K562 (cell line): ENCODE data around the gene DUSP9. TPM values are rescaled to one million over a fixed set of nuclear protein-coding genes. Genes with fewer than 3 reads are reported as not detected.
A peak's percentile ranks its signal among the peaks of the same experiment; 100 is the strongest.

Experiments
- GABPB2 ChIP-seq: fragments of 250-450 bp; sonication (Bioruptor Pico); conservative IDR thresholded peaks from 2 replicates; pipeline ENCODE4 v1.5.1; 2021; ENCODE audit warnings: mild to moderate bottlenecking
- PHF8 ChIP-seq: fragments of 200-600 bp; sonication (generic); IDR thresholded peaks from 2 replicates; pipeline ENCODE4 v1.6.1; 2012; ENCODE audit warnings: mixed run types, mild to moderate bottlenecking, inconsistent platforms, low read length, moderate library complexity, borderline replicate concordance
- POLR2A ChIP-seq: fragments of 450-650 bp; conservative IDR thresholded peaks from 2 replicates; pipeline ENCODE4 v1.6.1; 2016
- RCOR1 ChIP-seq, 2 experiments: IDR thresholded peaks; 2 replicates each; pipeline ENCODE4 v1.6.1; 2012; ENCODE audit warnings: low read depth in 2 of 2, low read length in 2 of 2, borderline replicate concordance in 1 of 2, improper control_type of control experiment in 1 of 2
- TAF9B ChIP-seq: fragments of 450-650 bp; IDR thresholded peaks from 2 replicates; pipeline ENCODE4 v1.6.1; 2018; ENCODE audit warnings: mild to moderate bottlenecking; ENCODE audit not compliant: partially characterized antibody
- ZNF23 ChIP-seq: fragments of 250-450 bp; sonication (Bioruptor Pico); IDR thresholded peaks from 2 replicates; pipeline ENCODE4 v1.4.0; 2020; ENCODE audit warnings: mild to moderate bottlenecking
- ZNF408 ChIP-seq: fragments of 250-450 bp; sonication (Bioruptor Pico); IDR thresholded peaks from 2 replicates; pipeline ENCODE4 v1.4.0; 2020; ENCODE audit warnings: low read depth, mild to moderate bottlenecking, moderate library complexity
- ZNF696 ChIP-seq: fragments of 250-450 bp; sonication (Bioruptor Pico); conservative IDR thresholded peaks from 2 replicates; pipeline ENCODE4 v1.4.0; 2020; ENCODE audit warnings: mild to moderate bottlenecking, moderate library complexity
- polyA plus RNA-seq, 8 experiments: library from polyadenylated mRNA; depleted of rRNA in 4 of 8; stranded (reverse) in 5 of 8; unstranded in 3 of 8; fragments of >200 nt; fragmentation: Nextera tagmentation in 2 of 8; fragmentation: Illumina TruSeq in 1 of 8; extraction: Ambion mirVana in 2 of 8; extraction: Trizol in 1 of 8; gene quantifications; 2 replicates each; pipeline versions ENCODE4 v1.2.1 to v1.2.3, GENCODE V29; 2011 to 2014; ENCODE audit warnings: inconsistent platforms in 1 of 8, missing spikeins in 1 of 8
- total RNA-seq, 7 experiments: library from RNA; depleted of rRNA in 6 of 7; stranded (reverse); fragments of >200 nt in 6 of 7; fragmentation: Illumina TruSeq in 2 of 7; extraction: Trizol in 2 of 7; gene quantifications; 2 replicates each; pipeline versions ENCODE4 v1.2.1 to v1.2.3, GENCODE V29; 2011 to 2021; ENCODE audit warnings: low replicate concordance in 1 of 7
- TF ChIP-seq, protein P1 (sequence below): fragments of 450-650 bp; IDR thresholded peaks from 2 replicates; pipeline ENCODE4 v1.6.1; 2016; ENCODE audit warnings: mild to moderate bottlenecking, moderate library complexity
- TF ChIP-seq, protein P2 (sequence below): sonication (generic); formaldehyde crosslinking; IDR thresholded peaks from 2 replicates; pipeline ENCODE4 v1.8.1; 2023; ENCODE audit warnings: mild to moderate bottlenecking, missing genetic modification reagents, moderate library complexity
- TF ChIP-seq, protein P3 (sequence below): fragments of 450-650 bp; IDR thresholded peaks from 2 replicates; pipeline ENCODE4 v1.6.1; 2014; ENCODE audit warnings: low read depth, mild to moderate bottlenecking, moderate library complexity, borderline replicate concordance
- TF ChIP-seq, protein P4 (sequence below): fragments of 200-400 bp; formaldehyde crosslinking; IDR thresholded peaks from 2 replicates; pipeline ENCODE4 v1.6.1; 2017; ENCODE audit warnings: mild to moderate bottlenecking, low read depth, low read length, moderate library complexity

The DUSP9 gene
- total and polyA plus RNA-seq, 9 of the 15 experiments (the other 6 are each of a cell fraction or from before 2014, with no cell fraction given): 0.11 to 14.1 (median 5.5) TPM

DNA sequence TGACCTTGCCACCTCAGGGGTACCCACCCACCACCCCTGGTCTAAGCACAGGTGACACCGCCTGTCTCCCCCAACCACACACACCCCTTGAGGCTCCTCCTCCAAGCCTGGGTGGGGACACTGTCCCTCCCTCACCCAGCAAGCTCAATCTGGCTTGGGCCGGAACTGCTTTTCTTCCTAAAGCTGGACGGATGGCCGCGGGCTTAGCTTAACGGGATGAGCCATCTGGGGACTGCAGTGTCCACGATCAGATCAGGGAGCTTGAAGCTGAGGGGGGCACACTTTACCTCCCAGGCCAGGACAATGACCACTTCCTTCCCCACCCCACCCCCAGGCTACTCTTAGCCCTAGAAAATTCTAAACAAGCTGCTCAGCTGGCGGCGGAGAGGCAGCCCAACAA, 39.7 kb downstream of the DUSP9 start (continued):
- no peak for TF ChIP-seq GABPB2 (CRISPR knock-in tag)
- peak; percentile 26; the same call in 1 of the 2 replicates for TF ChIP-seq POLR2A
- TF ChIP-seq, protein P1, sequence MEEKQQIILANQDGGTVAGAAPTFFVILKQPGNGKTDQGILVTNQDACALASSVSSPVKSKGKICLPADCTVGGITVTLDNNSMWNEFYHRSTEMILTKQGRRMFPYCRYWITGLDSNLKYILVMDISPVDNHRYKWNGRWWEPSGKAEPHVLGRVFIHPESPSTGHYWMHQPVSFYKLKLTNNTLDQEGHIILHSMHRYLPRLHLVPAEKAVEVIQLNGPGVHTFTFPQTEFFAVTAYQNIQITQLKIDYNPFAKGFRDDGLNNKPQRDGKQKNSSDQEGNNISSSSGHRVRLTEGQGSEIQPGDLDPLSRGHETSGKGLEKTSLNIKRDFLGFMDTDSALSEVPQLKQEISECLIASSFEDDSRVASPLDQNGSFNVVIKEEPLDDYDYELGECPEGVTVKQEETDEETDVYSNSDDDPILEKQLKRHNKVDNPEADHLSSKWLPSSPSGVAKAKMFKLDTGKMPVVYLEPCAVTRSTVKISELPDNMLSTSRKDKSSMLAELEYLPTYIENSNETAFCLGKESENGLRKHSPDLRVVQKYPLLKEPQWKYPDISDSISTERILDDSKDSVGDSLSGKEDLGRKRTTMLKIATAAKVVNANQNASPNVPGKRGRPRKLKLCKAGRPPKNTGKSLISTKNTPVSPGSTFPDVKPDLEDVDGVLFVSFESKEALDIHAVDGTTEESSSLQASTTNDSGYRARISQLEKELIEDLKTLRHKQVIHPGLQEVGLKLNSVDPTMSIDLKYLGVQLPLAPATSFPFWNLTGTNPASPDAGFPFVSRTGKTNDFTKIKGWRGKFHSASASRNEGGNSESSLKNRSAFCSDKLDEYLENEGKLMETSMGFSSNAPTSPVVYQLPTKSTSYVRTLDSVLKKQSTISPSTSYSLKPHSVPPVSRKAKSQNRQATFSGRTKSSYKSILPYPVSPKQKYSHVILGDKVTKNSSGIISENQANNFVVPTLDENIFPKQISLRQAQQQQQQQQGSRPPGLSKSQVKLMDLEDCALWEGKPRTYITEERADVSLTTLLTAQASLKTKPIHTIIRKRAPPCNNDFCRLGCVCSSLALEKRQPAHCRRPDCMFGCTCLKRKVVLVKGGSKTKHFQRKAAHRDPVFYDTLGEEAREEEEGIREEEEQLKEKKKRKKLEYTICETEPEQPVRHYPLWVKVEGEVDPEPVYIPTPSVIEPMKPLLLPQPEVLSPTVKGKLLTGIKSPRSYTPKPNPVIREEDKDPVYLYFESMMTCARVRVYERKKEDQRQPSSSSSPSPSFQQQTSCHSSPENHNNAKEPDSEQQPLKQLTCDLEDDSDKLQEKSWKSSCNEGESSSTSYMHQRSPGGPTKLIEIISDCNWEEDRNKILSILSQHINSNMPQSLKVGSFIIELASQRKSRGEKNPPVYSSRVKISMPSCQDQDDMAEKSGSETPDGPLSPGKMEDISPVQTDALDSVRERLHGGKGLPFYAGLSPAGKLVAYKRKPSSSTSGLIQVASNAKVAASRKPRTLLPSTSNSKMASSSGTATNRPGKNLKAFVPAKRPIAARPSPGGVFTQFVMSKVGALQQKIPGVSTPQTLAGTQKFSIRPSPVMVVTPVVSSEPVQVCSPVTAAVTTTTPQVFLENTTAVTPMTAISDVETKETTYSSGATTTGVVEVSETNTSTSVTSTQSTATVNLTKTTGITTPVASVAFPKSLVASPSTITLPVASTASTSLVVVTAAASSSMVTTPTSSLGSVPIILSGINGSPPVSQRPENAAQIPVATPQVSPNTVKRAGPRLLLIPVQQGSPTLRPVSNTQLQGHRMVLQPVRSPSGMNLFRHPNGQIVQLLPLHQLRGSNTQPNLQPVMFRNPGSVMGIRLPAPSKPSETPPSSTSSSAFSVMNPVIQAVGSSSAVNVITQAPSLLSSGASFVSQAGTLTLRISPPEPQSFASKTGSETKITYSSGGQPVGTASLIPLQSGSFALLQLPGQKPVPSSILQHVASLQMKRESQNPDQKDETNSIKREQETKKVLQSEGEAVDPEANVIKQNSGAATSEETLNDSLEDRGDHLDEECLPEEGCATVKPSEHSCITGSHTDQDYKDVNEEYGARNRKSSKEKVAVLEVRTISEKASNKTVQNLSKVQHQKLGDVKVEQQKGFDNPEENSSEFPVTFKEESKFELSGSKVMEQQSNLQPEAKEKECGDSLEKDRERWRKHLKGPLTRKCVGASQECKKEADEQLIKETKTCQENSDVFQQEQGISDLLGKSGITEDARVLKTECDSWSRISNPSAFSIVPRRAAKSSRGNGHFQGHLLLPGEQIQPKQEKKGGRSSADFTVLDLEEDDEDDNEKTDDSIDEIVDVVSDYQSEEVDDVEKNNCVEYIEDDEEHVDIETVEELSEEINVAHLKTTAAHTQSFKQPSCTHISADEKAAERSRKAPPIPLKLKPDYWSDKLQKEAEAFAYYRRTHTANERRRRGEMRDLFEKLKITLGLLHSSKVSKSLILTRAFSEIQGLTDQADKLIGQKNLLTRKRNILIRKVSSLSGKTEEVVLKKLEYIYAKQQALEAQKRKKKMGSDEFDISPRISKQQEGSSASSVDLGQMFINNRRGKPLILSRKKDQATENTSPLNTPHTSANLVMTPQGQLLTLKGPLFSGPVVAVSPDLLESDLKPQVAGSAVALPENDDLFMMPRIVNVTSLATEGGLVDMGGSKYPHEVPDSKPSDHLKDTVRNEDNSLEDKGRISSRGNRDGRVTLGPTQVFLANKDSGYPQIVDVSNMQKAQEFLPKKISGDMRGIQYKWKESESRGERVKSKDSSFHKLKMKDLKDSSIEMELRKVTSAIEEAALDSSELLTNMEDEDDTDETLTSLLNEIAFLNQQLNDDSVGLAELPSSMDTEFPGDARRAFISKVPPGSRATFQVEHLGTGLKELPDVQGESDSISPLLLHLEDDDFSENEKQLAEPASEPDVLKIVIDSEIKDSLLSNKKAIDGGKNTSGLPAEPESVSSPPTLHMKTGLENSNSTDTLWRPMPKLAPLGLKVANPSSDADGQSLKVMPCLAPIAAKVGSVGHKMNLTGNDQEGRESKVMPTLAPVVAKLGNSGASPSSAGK: no peak
- TF ChIP-seq, protein P2, sequence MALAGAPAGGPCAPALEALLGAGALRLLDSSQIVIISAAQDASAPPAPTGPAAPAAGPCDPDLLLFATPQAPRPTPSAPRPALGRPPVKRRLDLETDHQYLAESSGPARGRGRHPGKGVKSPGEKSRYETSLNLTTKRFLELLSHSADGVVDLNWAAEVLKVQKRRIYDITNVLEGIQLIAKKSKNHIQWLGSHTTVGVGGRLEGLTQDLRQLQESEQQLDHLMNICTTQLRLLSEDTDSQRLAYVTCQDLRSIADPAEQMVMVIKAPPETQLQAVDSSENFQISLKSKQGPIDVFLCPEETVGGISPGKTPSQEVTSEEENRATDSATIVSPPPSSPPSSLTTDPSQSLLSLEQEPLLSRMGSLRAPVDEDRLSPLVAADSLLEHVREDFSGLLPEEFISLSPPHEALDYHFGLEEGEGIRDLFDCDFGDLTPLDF: no peak
- no peak for TF ChIP-seq ZNF696 (CRISPR knock-in tag)
- TF ChIP-seq, protein P3, sequence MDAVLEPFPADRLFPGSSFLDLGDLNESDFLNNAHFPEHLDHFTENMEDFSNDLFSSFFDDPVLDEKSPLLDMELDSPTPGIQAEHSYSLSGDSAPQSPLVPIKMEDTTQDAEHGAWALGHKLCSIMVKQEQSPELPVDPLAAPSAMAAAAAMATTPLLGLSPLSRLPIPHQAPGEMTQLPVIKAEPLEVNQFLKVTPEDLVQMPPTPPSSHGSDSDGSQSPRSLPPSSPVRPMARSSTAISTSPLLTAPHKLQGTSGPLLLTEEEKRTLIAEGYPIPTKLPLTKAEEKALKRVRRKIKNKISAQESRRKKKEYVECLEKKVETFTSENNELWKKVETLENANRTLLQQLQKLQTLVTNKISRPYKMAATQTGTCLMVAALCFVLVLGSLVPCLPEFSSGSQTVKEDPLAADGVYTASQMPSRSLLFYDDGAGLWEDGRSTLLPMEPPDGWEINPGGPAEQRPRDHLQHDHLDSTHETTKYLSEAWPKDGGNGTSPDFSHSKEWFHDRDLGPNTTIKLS: no peak
- TF ChIP-seq, protein P4, sequence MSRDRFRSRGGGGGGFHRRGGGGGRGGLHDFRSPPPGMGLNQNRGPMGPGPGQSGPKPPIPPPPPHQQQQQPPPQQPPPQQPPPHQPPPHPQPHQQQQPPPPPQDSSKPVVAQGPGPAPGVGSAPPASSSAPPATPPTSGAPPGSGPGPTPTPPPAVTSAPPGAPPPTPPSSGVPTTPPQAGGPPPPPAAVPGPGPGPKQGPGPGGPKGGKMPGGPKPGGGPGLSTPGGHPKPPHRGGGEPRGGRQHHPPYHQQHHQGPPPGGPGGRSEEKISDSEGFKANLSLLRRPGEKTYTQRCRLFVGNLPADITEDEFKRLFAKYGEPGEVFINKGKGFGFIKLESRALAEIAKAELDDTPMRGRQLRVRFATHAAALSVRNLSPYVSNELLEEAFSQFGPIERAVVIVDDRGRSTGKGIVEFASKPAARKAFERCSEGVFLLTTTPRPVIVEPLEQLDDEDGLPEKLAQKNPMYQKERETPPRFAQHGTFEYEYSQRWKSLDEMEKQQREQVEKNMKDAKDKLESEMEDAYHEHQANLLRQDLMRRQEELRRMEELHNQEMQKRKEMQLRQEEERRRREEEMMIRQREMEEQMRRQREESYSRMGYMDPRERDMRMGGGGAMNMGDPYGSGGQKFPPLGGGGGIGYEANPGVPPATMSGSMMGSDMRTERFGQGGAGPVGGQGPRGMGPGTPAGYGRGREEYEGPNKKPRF: no peak
- no peak for TF ChIP-seq ZNF23 (CRISPR knock-in tag)
- no peak for TF ChIP-seq TAF9B
- 0 out of 4 replicates have a peak, but pooled peaks of 1 of the 2 experiments have one; percentile 37 for TF ChIP-seq RCOR1 (IDR thresholded peaks at IDR 0.05; ENCODE audit: borderline replicate concordance in 1 of 2, low read depth in 2 of 2, low read length in 2 of 2)
- no peak for TF ChIP-seq ZNF408
- peak; percentile 27; the same call in 1 of the 2 replicates for TF ChIP-seq PHF8
